ENCODE results near the gene ADK. TPM values are rescaled to one million over a fixed set of nuclear protein-coding genes. Genes with fewer than 3 reads are reported as not detected.

Gene ADK
- total RNA-seq, 6 experiments from 2014 or later, result 54.2 to 92.5 (median 63.5) TPM

DNA sequence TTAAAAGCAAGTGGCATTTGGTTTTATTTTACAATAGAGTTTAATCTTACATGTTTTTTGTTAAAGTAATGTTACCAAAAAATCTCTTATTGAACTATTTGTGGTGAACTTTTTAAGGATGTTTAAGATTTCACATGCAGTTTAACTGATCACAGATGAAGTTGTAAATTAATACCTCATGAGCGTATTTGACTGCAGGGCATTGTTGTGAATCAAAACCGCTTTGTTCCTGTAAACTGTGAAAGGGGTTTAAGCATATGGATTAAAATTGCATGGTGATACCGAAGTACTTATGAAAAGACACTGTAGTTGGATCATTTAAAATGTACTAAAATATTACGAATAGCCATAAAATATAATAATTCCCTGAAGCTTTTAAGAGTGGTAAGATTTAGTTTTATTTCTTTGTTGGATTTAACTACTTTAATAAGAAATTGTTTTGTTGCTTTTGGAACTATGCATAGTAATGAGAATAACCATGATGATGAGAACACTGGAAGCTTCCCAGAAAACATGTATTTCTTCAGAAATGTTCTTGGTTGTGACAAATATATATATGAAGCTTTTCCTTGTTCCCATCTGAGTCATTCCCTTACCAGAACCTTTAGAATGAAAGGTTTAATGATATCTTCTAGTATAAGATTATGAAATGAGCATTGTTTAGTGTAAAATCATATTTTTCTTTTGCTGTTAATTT, 131.3 kb downstream of the ADK start:
- Histone ChIP-seq H3K36me3 (no peaks in the 10 kb centered on the region), H3K9me3 (no peaks in the 10 kb centered on the region), H3K4me1 (no peaks in the 10 kb centered on the region), H3K4me3 (no peak overlapping the region), H3K27ac (no peak overlapping the region), H3K27me3 (no peaks in the 10 kb centered on the region)
- 92% methylated on average over 4 of the region's 4 CpGs for WGBS (ENCODE audit: insufficient coverage, low coverage, low lambda C conversion rate, missing lambda C conversion rate)
- ATAC-seq (no peak), DNase-seq (no peak)
- intact Hi-C loops (cut with DNase I), result no loop called here
- TF ChIP-seq POLR2A (IDR thresholded peaks at IDR 0.05), result no peak
- TF ChIP-seq, protein P1, sequence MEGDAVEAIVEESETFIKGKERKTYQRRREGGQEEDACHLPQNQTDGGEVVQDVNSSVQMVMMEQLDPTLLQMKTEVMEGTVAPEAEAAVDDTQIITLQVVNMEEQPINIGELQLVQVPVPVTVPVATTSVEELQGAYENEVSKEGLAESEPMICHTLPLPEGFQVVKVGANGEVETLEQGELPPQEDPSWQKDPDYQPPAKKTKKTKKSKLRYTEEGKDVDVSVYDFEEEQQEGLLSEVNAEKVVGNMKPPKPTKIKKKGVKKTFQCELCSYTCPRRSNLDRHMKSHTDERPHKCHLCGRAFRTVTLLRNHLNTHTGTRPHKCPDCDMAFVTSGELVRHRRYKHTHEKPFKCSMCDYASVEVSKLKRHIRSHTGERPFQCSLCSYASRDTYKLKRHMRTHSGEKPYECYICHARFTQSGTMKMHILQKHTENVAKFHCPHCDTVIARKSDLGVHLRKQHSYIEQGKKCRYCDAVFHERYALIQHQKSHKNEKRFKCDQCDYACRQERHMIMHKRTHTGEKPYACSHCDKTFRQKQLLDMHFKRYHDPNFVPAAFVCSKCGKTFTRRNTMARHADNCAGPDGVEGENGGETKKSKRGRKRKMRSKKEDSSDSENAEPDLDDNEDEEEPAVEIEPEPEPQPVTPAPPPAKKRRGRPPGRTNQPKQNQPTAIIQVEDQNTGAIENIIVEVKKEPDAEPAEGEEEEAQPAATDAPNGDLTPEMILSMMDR (IDR thresholded peaks at IDR 0.05), result no peak

DNA sequence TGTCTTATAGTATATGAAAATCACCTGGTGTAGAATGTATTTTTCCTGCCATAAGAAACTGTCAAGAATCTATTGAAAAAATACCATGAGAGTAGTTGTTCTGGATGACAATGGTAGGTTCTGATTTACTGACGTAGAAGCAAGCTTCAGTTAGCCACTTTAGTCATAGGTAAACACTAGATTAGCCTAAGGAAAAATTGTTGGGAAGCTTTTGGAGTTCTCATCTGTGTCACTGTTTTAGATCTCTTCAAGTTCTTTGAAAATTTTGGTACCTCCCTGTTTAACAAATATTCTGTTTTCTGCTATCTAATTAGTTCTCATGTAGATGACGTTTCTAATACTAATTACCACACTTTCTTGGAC, 131.8 kb downstream of the ADK start:
- TF ChIP-seq, protein P1 (IDR thresholded peaks at IDR 0.05), result no peak
- TF ChIP-seq POLR2A (IDR thresholded peaks at IDR 0.05), result no peak
- DNase-seq, result no peak
- H3K27me3 ChIP-seq, result no peaks in the 10 kb centered on the region
- H3K4me3 ChIP-seq, result no peak overlapping the region
- intact Hi-C loops (cut with DNase I), result no loop called here
- no peaks in the 10 kb centered on the region for H3K9me3 ChIP-seq
- no peak overlapping the region for H3K27ac ChIP-seq
- no peaks in the 10 kb centered on the region for H3K4me1 ChIP-seq
- no peaks in the 10 kb centered on the region for H3K36me3 ChIP-seq
- ATAC-seq, result no peak
- WGBS (ENCODE audit: insufficient coverage, low coverage, low lambda C conversion rate, missing lambda C conversion rate), result 81% methylated on average over 2 of the region's 2 CpGs

DNA sequence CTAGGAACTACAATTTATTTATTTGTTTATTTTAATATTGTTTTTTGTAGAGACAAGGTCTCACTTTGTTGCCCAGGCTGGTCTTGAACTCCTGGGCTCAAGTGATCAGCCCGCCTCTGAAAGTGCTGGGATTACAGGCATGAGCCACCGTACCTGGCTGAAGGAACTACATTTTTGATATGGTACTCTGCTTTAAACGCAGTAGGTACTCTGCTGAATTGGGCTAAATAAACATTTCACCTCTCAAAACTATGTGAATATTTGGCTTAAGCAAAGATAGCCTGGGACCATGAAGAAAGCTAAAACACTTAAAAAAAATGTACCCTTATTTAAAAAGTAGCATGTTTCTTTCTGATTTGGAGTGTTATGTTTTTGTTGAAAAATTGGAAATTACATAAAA, 138.2 kb downstream of the ADK start:
- Histone ChIP-seq H3K27me3 (no peaks in the 10 kb centered on the region), H3K4me3 (no peak overlapping the region), H3K36me3 (no peaks in the 10 kb centered on the region), H3K4me1 (no peaks in the 10 kb centered on the region), H3K9me3 (no peaks in the 10 kb centered on the region), H3K27ac (no peak overlapping the region)
- intact Hi-C loops (cut with DNase I), result no loop called here
- 68% methylated on average over 3 of the region's 3 CpGs for WGBS (ENCODE audit: insufficient coverage, low coverage, low lambda C conversion rate, missing lambda C conversion rate)
- TF ChIP-seq POLR2A (IDR thresholded peaks at IDR 0.05), result no peak
- TF ChIP-seq, protein P1 (IDR thresholded peaks at IDR 0.05), result no peak
- DNase-seq (no peak), ATAC-seq (no peak)

DNA sequence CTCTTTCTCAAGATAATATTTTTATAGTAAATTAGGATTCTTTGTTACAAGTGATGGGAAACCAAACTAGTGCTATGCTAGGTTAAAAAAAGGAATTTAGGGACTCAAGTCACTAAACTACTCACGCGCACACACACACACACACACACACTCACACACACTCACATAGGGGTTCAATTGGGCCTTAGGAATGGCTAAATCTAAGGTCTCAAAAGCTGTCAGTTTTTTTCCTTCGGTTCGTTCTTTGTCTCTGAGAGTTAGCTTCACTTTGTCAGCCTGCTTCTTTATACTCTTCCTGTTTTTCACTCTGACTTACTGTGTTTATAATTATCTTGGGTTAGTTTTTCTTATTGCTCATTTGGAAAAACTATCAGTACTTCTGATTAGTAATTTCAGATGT, 138.9 kb downstream of the ADK start:
- intact Hi-C loops (cut with DNase I), result no loop called here
- ATAC-seq (no peak), DNase-seq (no peak)
- 56% methylated on average over 4 of the region's 4 CpGs for WGBS (ENCODE audit: insufficient coverage, low coverage, low lambda C conversion rate, missing lambda C conversion rate)
- Histone ChIP-seq H3K27ac (no peak overlapping the region), H3K4me1 (no peaks in the 10 kb centered on the region), H3K36me3 (no peaks in the 10 kb centered on the region), H3K9me3 (no peaks in the 10 kb centered on the region), H3K4me3 (no peak overlapping the region), H3K27me3 (no peaks in the 10 kb centered on the region)
- TF ChIP-seq, protein P1 (IDR thresholded peaks at IDR 0.05), result no peak
- TF ChIP-seq POLR2A (IDR thresholded peaks at IDR 0.05), result no peak

Measured in right lobe of liver (tissue), 6 donors.